ENCODE data around the gene RBM34. TPM values are rescaled to one million over a fixed set of nuclear protein-coding genes. Genes with fewer than 3 reads are reported as not detected.

The RBM34 gene
- total RNA-seq, 1 donor from 2014 or later, result 72.1 TPM

- peaks cover 43% of the 10 kb centered on the region for H3K36me3 Mint-ChIP-seq
- no peak for TF ChIP-seq CTCF (IDR thresholded peaks at IDR 0.05; ENCODE audit: unreplicated experiment)
These were observed 52.2 kb downstream of the RBM34 start for GRCh38 chr1:235108876-235109275.

GRCh38 chr1:235108185-235108593 lies 52.9 kb downstream of the RBM34 start:
- H3K9me3 Mint-ChIP-seq, result no peaks in the 10 kb centered on the region
- peaks cover 37% of the 10 kb centered on the region for H3K36me3 Mint-ChIP-seq
- H3K27me3 Mint-ChIP-seq (ENCODE audit: low read depth), result no peaks in the 10 kb centered on the region
- H3K27ac Mint-ChIP-seq, result no peak overlapping the region
- H3K4me1 Mint-ChIP-seq, result peaks cover 15% of the 10 kb centered on the region
- no peak for TF ChIP-seq CTCF (IDR thresholded peaks at IDR 0.05; ENCODE audit: unreplicated experiment)
- no peak overlapping the region for H3K4me3 Mint-ChIP-seq
- DNase-seq (ENCODE audit: low spot score in 2 of 2, unreplicated experiment in 2 of 2), result no peak

More at GRCh38 chr1:235108876-235109275, 52.2 kb downstream of the RBM34 start:
- Mint-ChIP-seq H3K4me1 (peaks cover 12% of the 10 kb centered on the region), H3K27me3 (ENCODE audit: low read depth) (no peaks in the 10 kb centered on the region), H3K4me3 (no peak overlapping the region), H3K9me3 (no peaks in the 10 kb centered on the region), H3K27ac (no peak overlapping the region)
- DNase-seq (ENCODE audit: low spot score in 2 of 2, unreplicated experiment in 2 of 2), result no peak

GRCh38 chr1:235107368-235108184 lies 53.5 kb downstream of the RBM34 start:
- TF ChIP-seq CTCF (IDR thresholded peaks at IDR 0.05; ENCODE audit: unreplicated experiment), result no peak
- H3K27me3 Mint-ChIP-seq (ENCODE audit: low read depth), result no peaks in the 10 kb centered on the region
- H3K36me3 Mint-ChIP-seq, result peaks cover 33% of the 10 kb centered on the region
- no peaks in the 10 kb centered on the region for H3K9me3 Mint-ChIP-seq
- DNase-seq (ENCODE audit: low spot score in 2 of 2, unreplicated experiment in 2 of 2), result no peak
- H3K27ac Mint-ChIP-seq, result no peak overlapping the region
- no peak overlapping the region for H3K4me3 Mint-ChIP-seq
- H3K4me1 Mint-ChIP-seq, result peaks cover 19% of the 10 kb centered on the region

- Mint-ChIP-seq H3K36me3 (peaks cover 32% of the 10 kb centered on the region), H3K4me1 (peaks cover 21% of the 10 kb centered on the region), H3K4me3 (no peak overlapping the region), H3K27ac (no peak overlapping the region), H3K27me3 (ENCODE audit: low read depth) (no peaks in the 10 kb centered on the region), H3K9me3 (no peaks in the 10 kb centered on the region)
- no peak for TF ChIP-seq CTCF (IDR thresholded peaks at IDR 0.05; ENCODE audit: unreplicated experiment)
- no peak for DNase-seq (ENCODE audit: low spot score in 2 of 2, unreplicated experiment in 2 of 2)
These were observed 54.6 kb downstream of the RBM34 start for GRCh38 chr1:235106457-235106856.

GRCh38 chr1:235105051-235106043 lies 55.7 kb downstream of the RBM34 start:
- Mint-ChIP-seq H3K9me3 (no peaks in the 10 kb centered on the region), H3K4me1 (peaks cover 21% of the 10 kb centered on the region), H3K36me3 (peaks cover 23% of the 10 kb centered on the region), H3K4me3 (no peak overlapping the region), H3K27ac (no peak overlapping the region), H3K27me3 (ENCODE audit: low read depth) (peaks cover 1% of the 10 kb centered on the region)
- DNase-seq (ENCODE audit: low spot score in 2 of 2, unreplicated experiment in 2 of 2), result no peak
- TF ChIP-seq CTCF (IDR thresholded peaks at IDR 0.05; ENCODE audit: unreplicated experiment), result no peak

Measured in mesothelial cell of epicardium (in vitro differentiated cells).